ENCODE measurements around the gene CCRL2. TPM values are rescaled to one million over a fixed set of nuclear protein-coding genes. Genes with fewer than 3 reads are reported as not detected.
"Not testable (repeated sequence)": the region's sequence is repeated elsewhere in the genome, so short reads cannot be mapped to it uniquely, and the experiment has no call there.

Gene CCRL2
- total and polyA plus RNA-seq, 8 donors, result 0.24 to 2.2 (median 0.82) TPM

- no peaks in the 10 kb centered on the region for H3K9me3 ChIP-seq
- WGBS, 2 donors, result 85 to 90% methylated on average over 5 of the region's 5 CpGs
- DNase-seq, result no peak
- TF ChIP-seq CTCF (IDR thresholded peaks at IDR 0.05), result no peak
- intact Hi-C loops (cut with DNase I), result no loop called here
- H3K4me1 ChIP-seq, result peaks cover 0 to 13% (median 0%) of the 10 kb centered on the region in 3 donors
- H3K36me3 ChIP-seq, result no peaks in the 10 kb centered on the region
- ATAC-seq, result no peak
- H3K27me3 ChIP-seq, result no peaks in the 10 kb centered on the region
- no peak overlapping the region for H3K4me3 ChIP-seq
- no peak overlapping the region for H3K27ac ChIP-seq
- FAIRE-seq, result no peak
These were observed 6.2 kb upstream of the CCRL2 start for GRCh38 chr3:46400846-46401245.

GRCh38 chr3:46401579-46401978 is 5.5 kb upstream of the CCRL2 start:
- no peak overlapping the region for H3K4me3 ChIP-seq
- H3K4me1 ChIP-seq, result peaks cover 0 to 15% (median 2%) of the 10 kb centered on the region in 3 donors
- FAIRE-seq, result no peak
- H3K36me3 ChIP-seq, result no peaks in the 10 kb centered on the region
- WGBS, 2 donors, result 96 to 100% methylated on average over 2 of the region's 2 CpGs
- no peak for ATAC-seq
- intact Hi-C loops (cut with DNase I), result no loop called here
- H3K27me3 ChIP-seq, result no peaks in the 10 kb centered on the region
- DNase-seq, result no peak
- TF ChIP-seq CTCF (IDR thresholded peaks at IDR 0.05), result no peak
- no peak overlapping the region for H3K27ac ChIP-seq
- no peaks in the 10 kb centered on the region for H3K9me3 ChIP-seq

- H3K36me3 ChIP-seq; H3K27me3 ChIP-seq; H3K4me3 ChIP-seq; H3K9me3 ChIP-seq; H3K27ac ChIP-seq; ATAC-seq; intact Hi-C loops (cut with DNase I); FAIRE-seq; DNase-seq: not testable (repeated sequence)
- WGBS, 2 donors, result 85% methylated on average over 4 of the region's 4 CpGs
- H3K4me1 ChIP-seq, result peaks cover 0 to 21% (median 4%) of the 10 kb centered on the region in 3 donors
These were observed 4.2 kb upstream of the CCRL2 start for GRCh38 chr3:46402902-46403301.

- no peaks in the 10 kb centered on the region for H3K36me3 ChIP-seq
- WGBS, 2 donors, result 9 to 13% methylated on average over 11 of the region's 11 CpGs
These were observed 1.6 kb upstream of the CCRL2 start for GRCh38 chr3:46405301-46406019.

GRCh38 chr3:46406443-46406787 is 644 bp upstream of the CCRL2 start:
- no peak for DNase-seq

More at GRCh38 chr3:46405301-46406019, 1.6 kb upstream of the CCRL2 start:
- Histone ChIP-seq H3K9me3 (no peaks in the 10 kb centered on the region), H3K27me3 (no peaks in the 10 kb centered on the region), H3K4me1 (peaks cover 0 to 21% (median 4%) of the 10 kb centered on the region in 3 donors), H3K4me3 (peak overlapping the region in 1 of 4 donors; percentile 11), H3K27ac (peak overlapping the region in 2 of 4 donors; percentile 67 to 73)
- DNase-seq (peak in 2 of 6 donors; percentile 15 to 35), ATAC-seq (peak; percentile 43 to 71 (median 60)), FAIRE-seq (no peak)
- no peak for TF ChIP-seq CTCF (IDR thresholded peaks at IDR 0.05)
- intact Hi-C loops (cut with DNase I), result no loop called here

More at GRCh38 chr3:46406443-46406787, 644 bp upstream of the CCRL2 start:
- intact Hi-C loops (cut with DNase I), result no loop called here
- H3K4me3 ChIP-seq, result no peak overlapping the region
- 91 to 92% methylated on average over 4 of the region's 4 CpGs for WGBS, 2 donors
- no peaks in the 10 kb centered on the region for H3K27me3 ChIP-seq
- no peaks in the 10 kb centered on the region for H3K36me3 ChIP-seq
- ATAC-seq (peak in 3 of 4 donors; percentile 13 to 33 (median 24)), FAIRE-seq (no peak)
- H3K9me3 ChIP-seq, result no peaks in the 10 kb centered on the region
- no peak for TF ChIP-seq CTCF (IDR thresholded peaks at IDR 0.05)
- peaks cover 0 to 21% (median 4%) of the 10 kb centered on the region in 3 donors for H3K4me1 ChIP-seq
- H3K27ac ChIP-seq, result peak overlapping the region in 2 of 4 donors; percentile 67 to 73
